H1 (cell line): ENCODE data around the gene NDUFA1. TPM values are rescaled to one million over a fixed set of nuclear protein-coding genes. Genes with fewer than 3 reads are reported as not detected.

Experiments
- CTCF ChIA-PET: fragments of 300-600 bp; sonication (Branson Sonifier 250); formaldehyde crosslinking; loops from one replicate; lab custom pipeline; 2021; ENCODE audit not compliant: partially characterized antibody; lab: Charles Lee
- POLR2A ChIA-PET: fragments of 300-600 bp; sonication (Branson Sonifier 250); formaldehyde crosslinking; loops from one replicate; lab custom pipeline; 2021; ENCODE audit warnings: inconsistent platforms; ENCODE audit not compliant: partially characterized antibody; lab: Charles Lee
- DNase-seq, 2 experiments: peaks; one replicate each; pipeline versions ENCODE4 v3.0.0 to v3.0.0-alpha.2; 2010 to 2022; ENCODE audit warnings: low spot score in 2 of 2, low read depth in 1 of 2, mixed read lengths in 1 of 2
- FAIRE-seq: peaks from 2 replicates; lab custom pipeline; 2011; peaks lifted over from hg19 to GRCh38; lab: Jason Lieb, UNC
- H2AFZ ChIP-seq: 2 replicates; pipeline ENCODE4 v1.8.1; 2012; ENCODE audit warnings: low read length, inconsistent platforms
- H2AK5ac ChIP-seq: 2 replicates; pipeline ENCODE4 v1.6.1; 2013; ENCODE audit warnings: low read depth, low read length
- H2BK120ac ChIP-seq: replicated peaks from 2 replicates; pipeline ENCODE3; 2013; ENCODE audit warnings: low read depth, low read length, inconsistent platforms
- H2BK12ac ChIP-seq: 2 replicates; pipeline ENCODE4 v1.6.1; 2013; ENCODE audit warnings: low read depth, low read length
- H2BK15ac ChIP-seq: 2 replicates; pipeline ENCODE4 v1.6.1; 2013; ENCODE audit warnings: low read length
- H2BK20ac ChIP-seq: 2 replicates; pipeline ENCODE4 v1.6.1; 2013; ENCODE audit warnings: low read length
- H2BK5ac ChIP-seq: 2 replicates; pipeline ENCODE4 v1.6.1; 2013; ENCODE audit warnings: low read depth, low read length
- H3K14ac ChIP-seq: 2 replicates; pipeline ENCODE4 v1.6.1; 2013; ENCODE audit warnings: inconsistent platforms; ENCODE audit not compliant: insufficient read length
- H3K18ac ChIP-seq: 2 replicates; pipeline ENCODE4 v1.6.1; 2013; ENCODE audit warnings: low read length; ENCODE audit errors: extremely low read depth
- H3K23ac ChIP-seq: 2 replicates; pipeline ENCODE4 v1.6.1; 2013; ENCODE audit warnings: inconsistent platforms; ENCODE audit not compliant: insufficient read length
- H3K23me2 ChIP-seq: 2 replicates; pipeline ENCODE4 v1.6.1; 2013; ENCODE audit warnings: low read depth, low read length
- H3K27ac ChIP-seq: 2 replicates; pipeline ENCODE4 v1.6.1; 2011; ENCODE audit warnings: low read depth, low read length, inconsistent platforms
- H3K27me3 ChIP-seq, 4 experiments: replicated peaks in 1 of 4; 1 replicate in 1 of 4; 2 replicates in 3 of 4; pipeline versions ENCODE4 v1.6.1 to v1.8.1; 2011 to 2013; ENCODE audit warnings: low read length in 3 of 4, mild to moderate bottlenecking in 3 of 4, inconsistent platforms in 2 of 4, mixed read lengths in 2 of 4, moderate library complexity in 1 of 4; ENCODE audit not compliant: control insufficient read depth in 3 of 4, insufficient read depth in 3 of 4; ENCODE audit errors: extremely low read depth in 1 of 4
- H3K36me3 ChIP-seq, 4 experiments: 2 replicates each; pipeline versions ENCODE4 v1.6.1 to v1.8.1; 2011 to 2013; ENCODE audit warnings: mild to moderate bottlenecking in 4 of 4, low read length in 3 of 4, moderate library complexity in 2 of 4, control low read depth in 1 of 4, inconsistent platforms in 1 of 4; ENCODE audit not compliant: insufficient read depth in 4 of 4, control insufficient read depth in 2 of 4
- H3K4ac ChIP-seq: replicated peaks from 2 replicates; pipeline ENCODE3; 2013; ENCODE audit warnings: low read length, low read depth, mixed read lengths, inconsistent platforms; ENCODE audit not compliant: insufficient read length
- H3K4me1 ChIP-seq, 4 experiments: replicated peaks in 1 of 4; 1 replicate in 1 of 4; 2 replicates in 3 of 4; pipeline versions ENCODE4 v1.6.1 to v1.8.1; 2011 to 2013; ENCODE audit warnings: low read length in 3 of 4, inconsistent platforms in 2 of 4, mixed read lengths in 1 of 4; ENCODE audit not compliant: insufficient read depth in 4 of 4, control insufficient read depth in 3 of 4
- H3K4me2 ChIP-seq, 2 experiments: 2 replicates each; pipeline versions ENCODE4 v1.6.1 to v1.8.1; 2011 to 2013; ENCODE audit warnings: low read depth in 2 of 2, low read length in 2 of 2, control low read depth in 1 of 2, inconsistent platforms in 1 of 2, mild to moderate bottlenecking in 1 of 2; ENCODE audit not compliant: insufficient read depth in 1 of 2
- H3K4me3 ChIP-seq, 4 experiments: fragments of 200-600, 300-600 bp in 1 of 4; sonication (generic), shearing (Covaris generic), sonication (Bioruptor Twin) in 1 of 4; 2 replicates each; pipeline versions ENCODE4 v1.5.1 to v1.8.1; 2011 to 2016; ENCODE audit warnings: low read length in 4 of 4, low read depth in 3 of 4, control low read depth in 2 of 4, inconsistent platforms in 2 of 4, mild to moderate bottlenecking in 2 of 4, mixed read lengths in 1 of 4, moderate library complexity in 1 of 4; ENCODE audit not compliant: insufficient read depth in 2 of 4; ENCODE audit errors: extremely low read depth in 1 of 4
- H3K56ac ChIP-seq: replicated peaks from 2 replicates; pipeline ENCODE3; 2013; ENCODE audit warnings: low read depth, mild to moderate bottlenecking, mixed read lengths, low read length, inconsistent platforms; ENCODE audit not compliant: insufficient read length
- H3K79me1 ChIP-seq: 2 replicates; pipeline ENCODE4 v1.6.1; 2013; ENCODE audit warnings: low read depth, low read length, control low read depth
- H3K79me2 ChIP-seq, 2 experiments: 2 replicates each; pipeline versions ENCODE4 v1.6.1 to v1.8.1; 2012 to 2013; ENCODE audit warnings: low read length in 2 of 2, mild to moderate bottlenecking in 2 of 2, inconsistent platforms in 1 of 2; ENCODE audit not compliant: insufficient read depth in 2 of 2, control insufficient read depth in 1 of 2
- H3K9ac ChIP-seq, 4 experiments: replicated peaks in 1 of 4; 1 replicate in 1 of 4; 2 replicates in 3 of 4; pipeline versions ENCODE4 v1.6.1 to v1.8.1; 2011 to 2013; ENCODE audit warnings: low read depth in 3 of 4, low read length in 3 of 4, control low read depth in 2 of 4, mild to moderate bottlenecking in 2 of 4, moderate library complexity in 2 of 4, inconsistent platforms in 1 of 4; ENCODE audit errors: extremely low read depth in 1 of 4
- H3K9me3 ChIP-seq, 2 experiments: 2 replicates each; pipeline versions ENCODE4 v1.6.1 to v1.8.1; 2012 to 2013; ENCODE audit warnings: mild to moderate bottlenecking in 2 of 2, moderate library complexity in 2 of 2, control low read depth in 1 of 2, inconsistent platforms in 1 of 2, low read depth in 1 of 2, low read length in 1 of 2, mixed read lengths in 1 of 2; ENCODE audit not compliant: insufficient read depth in 2 of 2
- H4K20me1 ChIP-seq, 2 experiments: replicated peaks in 1 of 2; 2 replicates each; pipeline versions ENCODE3 to v1.8.1; 2011 to 2013; ENCODE audit warnings: inconsistent platforms in 2 of 2, low read length in 2 of 2, mild to moderate bottlenecking in 1 of 2; ENCODE audit not compliant: insufficient read depth in 2 of 2, control insufficient read depth in 1 of 2
- H4K5ac ChIP-seq: 2 replicates; pipeline ENCODE4 v1.6.1; 2013; ENCODE audit warnings: low read length, low read depth, mixed read lengths, inconsistent platforms; ENCODE audit not compliant: insufficient read length
- H4K8ac ChIP-seq: 2 replicates; pipeline ENCODE4 v1.8.0; 2013; ENCODE audit warnings: mild to moderate bottlenecking, moderate library complexity, low read length, inconsistent platforms; ENCODE audit not compliant: insufficient read depth; ENCODE audit errors: extremely low read depth
- H4K91ac ChIP-seq: replicated peaks from 2 replicates; pipeline ENCODE3; 2013; ENCODE audit warnings: low read length, mixed read lengths, inconsistent platforms; ENCODE audit not compliant: insufficient read length
- ATF3 ChIP-seq: IDR thresholded peaks from 2 replicates; pipeline ENCODE4 v1.6.1; 2011; ENCODE audit warnings: low read depth, mild to moderate bottlenecking, low read length; ENCODE audit not compliant: insufficient read depth
- CEBPB ChIP-seq: IDR thresholded peaks from 2 replicates; pipeline ENCODE4 v1.6.1; 2012; ENCODE audit warnings: low read depth, low read length
- CHD1 ChIP-seq: IDR thresholded peaks from 2 replicates; pipeline ENCODE4 v1.6.1; 2012; ENCODE audit warnings: low read depth, low read length, improper control_type of control experiment
- GABPA ChIP-seq: IDR thresholded peaks from 2 replicates; pipeline ENCODE4 v1.6.1; 2011; ENCODE audit warnings: mild to moderate bottlenecking, low read length, moderate library complexity, borderline replicate concordance; ENCODE audit not compliant: insufficient read depth
- NRF1 ChIP-seq: IDR thresholded peaks from 2 replicates; pipeline ENCODE4 v1.6.1; 2011; ENCODE audit warnings: mild to moderate bottlenecking, low read depth, low read length, improper control_type of control experiment
- SP4 ChIP-seq: IDR thresholded peaks from 2 replicates; pipeline ENCODE4 v1.6.1; 2012; ENCODE audit warnings: low read length, inconsistent platforms
- TAF1 ChIP-seq: IDR thresholded peaks from 2 replicates; pipeline ENCODE4 v1.6.1; 2011; ENCODE audit warnings: mild to moderate bottlenecking, low read depth, low read length
- TBP ChIP-seq: IDR thresholded peaks from 2 replicates; pipeline ENCODE4 v1.6.1; 2011; ENCODE audit warnings: low read depth, low read length, improper control_type of control experiment
- WGBS, 2 experiments: shearing (Covaris generic) in 1 of 2; methylation state at CpG; one replicate each; pipeline versions ENCODE4 v1.1.6 to v1.1.7; 2013 to 2015; ENCODE audit warnings: low lambda C conversion rate in 2 of 2, mixed read lengths in 2 of 2, inconsistent platforms in 1 of 2, low coverage in 1 of 2, missing lambda C conversion rate in 1 of 2; ENCODE audit not compliant: insufficient replicate concordance in 2 of 2, insufficient coverage in 1 of 2, insufficient read length in 1 of 2; ENCODE audit errors: extremely low coverage in 1 of 2, missing lambda C conversion rate in 1 of 2; 5-methylcytosine and 5-hydroxymethylcytosine counted together
- polyA plus RNA-seq, 7 experiments: library from polyadenylated mRNA; depleted of rRNA in 3 of 7; stranded (reverse) in 5 of 7; unstranded in 2 of 7; fragments of >200 nt in 5 of 7; fragments of 200-250 nt in 2 of 7; gene quantifications; 1 replicate in 5 of 7; 2 replicates in 1 of 7; 4 replicates in 1 of 7; pipeline versions ENCODE4 v1.2.1 to v1.2.3, GENCODE V29; 2011 to 2013; ENCODE audit warnings: missing spikeins in 2 of 7, mixed read lengths in 2 of 7
- total RNA-seq: library from RNA; stranded (reverse); fragmentation: NEBNext Ultra II Directional; extraction: Animal tissue kit (Norgen Biotek cat#: 25700); gene quantifications from 2 replicates; pipeline ENCODE4 v1.2.1, GENCODE V29; 2021

Gene NDUFA1
- total and polyA plus RNA-seq, 2 of the 8 experiments (the other 6 are each of a cell fraction or from before 2014, with no cell fraction given), result 65.6 to 69.7 TPM

- Histone ChIP-seq H4K5ac (no peak overlapping the region), H3K4me2 (no peak overlapping the region), H3K79me2 (no peaks in the 10 kb centered on the region), H2BK12ac (no peak overlapping the region), H2BK20ac (no peak overlapping the region), H2BK120ac (no peak overlapping the region), H3K79me1 (no peaks in the 10 kb centered on the region), H3K9ac (no peak overlapping the region), H3K23me2 (no peaks in the 10 kb centered on the region), H3K4me3 (no peak overlapping the region), H3K4me1 (no peaks in the 10 kb centered on the region), H2BK5ac (no peak overlapping the region), H3K36me3 (peaks cover 6 to 55% (median 32%) of the 10 kb centered on the region in 4 experiments; a peak in 6 of 8 replicates), H2AK5ac (no peak overlapping the region), H3K18ac (no peak overlapping the region), H3K14ac (no peak overlapping the region), H3K4ac (no peak overlapping the region), H4K91ac (no peak overlapping the region), H4K8ac (no peak overlapping the region), H3K9me3 (no peaks in the 10 kb centered on the region), H3K56ac (no peak overlapping the region), H3K27ac (no peak overlapping the region), H3K27me3 (no peaks in the 10 kb centered on the region), H4K20me1 (no peaks in the 10 kb centered on the region), H2AFZ (no peak overlapping the region), H2BK15ac (no peak overlapping the region), H3K23ac (no peak overlapping the region)
- CTCF ChIA-PET, result interaction anchor here (1.0 kb wide), 1 partner anchor 318 kb away, joined by 3 read pairs; no protein-coding TSS in a partner anchor
- no peak for TF ChIP-seq CHD1
- TF ChIP-seq NRF1, result no peak
- no peak for TF ChIP-seq GABPA
- TF ChIP-seq TAF1, result no peak
- no peak for TF ChIP-seq CEBPB
- no peak for TF ChIP-seq TBP
- TF ChIP-seq SP4, result no peak
- no peak for TF ChIP-seq ATF3
- DNase-seq (no peak), FAIRE-seq (peak; percentile 55)
- POLR2A ChIA-PET, result interaction anchor here (1.1 to 2.6 kb wide), 7 partner anchors 8 to 49 kb away, joined by 4 to 9 read pairs (median 5); partner anchors contain the start of genes RPL39 and UPF3B
- WGBS, 2 experiments, result 96% methylated on average over 3 of the region's 3 CpGs; no CpG with 5 or more reads in 1 of the 2 experiments
These were observed 37.7 kb upstream of the NDUFA1 start for GRCh38 chrX:119833905-119834304.
